Activated CD4-positive, alpha-beta T cell treated with anti-CD3 and anti-CD28 coated beads for 48 hours (primary cell): ENCODE results near the gene SEC31A.

Experiments
- DNase-seq: peaks from one replicate; pipeline ENCODE4 v3.0.0-alpha.2; 2020

The SEC31A gene

GRCh38 chr4:82789025-82789776 is 101.8 kb downstream of the SEC31A start:
- no peak for DNase-seq

GRCh38 chr4:82787342-82787741 is 103.6 kb downstream of the SEC31A start:
- DNase-seq, result no peak

DNA sequence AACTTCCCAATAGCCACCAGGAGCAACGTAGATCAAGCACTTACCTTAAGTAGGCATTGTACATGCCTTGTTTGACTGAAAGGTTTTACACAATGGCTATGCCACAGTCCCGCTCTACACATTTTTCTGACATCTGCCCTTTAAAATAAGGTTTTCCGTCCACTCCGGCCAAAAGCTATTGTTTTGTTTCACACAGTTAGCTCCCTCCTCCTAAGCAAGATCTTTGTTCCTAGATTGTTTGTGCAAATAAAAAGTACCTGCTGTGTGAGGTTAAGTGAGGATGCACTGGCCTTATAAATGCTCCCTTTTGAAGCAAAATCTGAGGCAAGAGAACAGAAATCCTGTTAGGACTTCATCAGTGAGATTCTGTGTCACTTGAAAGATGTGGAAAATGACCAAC is 104.1 kb downstream of the SEC31A start:
- DNase-seq, result no peak

DNA sequence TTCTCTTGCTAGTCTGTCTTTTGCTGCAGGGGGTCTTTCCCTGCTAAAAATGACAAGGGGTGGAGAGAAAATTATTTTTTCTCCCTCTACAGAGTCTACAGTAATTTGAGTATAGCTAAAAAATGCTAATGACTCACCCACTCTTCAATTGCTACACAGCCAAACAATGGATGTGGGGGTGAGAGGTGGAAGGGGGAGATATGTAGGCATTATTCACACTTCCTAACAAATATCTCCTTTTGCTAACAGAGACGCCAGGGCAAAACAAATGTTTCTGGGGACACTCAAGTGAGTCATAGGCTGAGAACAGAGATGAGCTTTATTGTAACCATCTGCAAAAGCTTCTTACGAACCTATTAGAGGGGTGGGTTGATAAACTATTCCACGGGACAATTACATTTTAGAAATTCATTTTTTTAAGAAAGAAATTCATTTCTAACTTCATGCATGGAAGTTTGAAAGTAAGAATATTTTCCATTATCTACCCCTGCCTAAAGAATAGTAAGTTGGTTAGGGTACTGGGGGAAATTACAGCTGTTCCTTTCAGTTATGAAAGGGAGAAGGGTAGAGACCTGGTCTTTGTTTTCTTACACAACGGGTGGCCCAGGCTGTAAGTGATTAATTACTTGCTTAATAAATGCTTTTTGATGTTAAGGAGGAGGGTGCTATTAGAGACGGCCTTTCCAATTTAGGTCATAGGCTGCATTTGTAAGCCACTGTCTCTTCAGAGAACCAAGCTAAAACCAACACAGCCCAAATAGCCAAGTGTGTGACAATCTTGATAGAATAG is 105.1 kb downstream of the SEC31A start:
- no peak for DNase-seq

GRCh38 chr4:82784681-82785610 is 106.0 kb downstream of the SEC31A start:
- no peak for DNase-seq

GRCh38 chr4:82782626-82783345 is 108.2 kb downstream of the SEC31A start:
- DNase-seq, result no peak

- DNase-seq, result no peak
These were observed 110.2 kb downstream of the SEC31A start for GRCh38 chr4:82780752-82781231.

DNA sequence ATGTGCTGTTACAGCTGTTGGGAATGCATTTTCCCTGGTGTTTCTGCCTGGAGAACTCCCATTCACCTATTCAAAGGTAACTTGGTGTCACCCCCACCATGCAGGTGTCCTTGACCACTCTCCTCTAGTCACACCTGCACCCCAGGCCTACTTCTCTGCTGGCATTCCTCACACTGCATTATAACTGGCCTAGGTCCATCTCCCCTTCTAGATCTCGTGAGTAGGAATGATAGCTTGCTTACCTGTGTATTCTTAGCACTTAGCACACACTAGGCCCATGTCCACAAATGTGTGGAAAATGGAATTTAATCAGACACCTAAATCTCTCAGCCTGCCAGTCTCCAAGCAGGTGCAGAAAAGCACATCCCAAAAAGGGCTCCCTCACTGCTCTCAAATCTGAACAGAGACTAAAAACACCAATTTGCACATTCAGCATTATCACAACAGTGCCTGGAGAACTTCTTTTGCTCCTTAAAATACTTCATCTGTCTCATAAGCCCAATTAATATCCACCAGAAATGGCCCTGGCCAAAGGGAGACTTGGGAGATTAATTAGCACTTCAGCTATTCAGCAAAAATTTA is 110.7 kb downstream of the SEC31A start:
- DNase-seq, result no peak

- DNase-seq, result no peak
These were observed 111.9 kb downstream of the SEC31A start for GRCh38 chr4:82779032-82779431.

DNA sequence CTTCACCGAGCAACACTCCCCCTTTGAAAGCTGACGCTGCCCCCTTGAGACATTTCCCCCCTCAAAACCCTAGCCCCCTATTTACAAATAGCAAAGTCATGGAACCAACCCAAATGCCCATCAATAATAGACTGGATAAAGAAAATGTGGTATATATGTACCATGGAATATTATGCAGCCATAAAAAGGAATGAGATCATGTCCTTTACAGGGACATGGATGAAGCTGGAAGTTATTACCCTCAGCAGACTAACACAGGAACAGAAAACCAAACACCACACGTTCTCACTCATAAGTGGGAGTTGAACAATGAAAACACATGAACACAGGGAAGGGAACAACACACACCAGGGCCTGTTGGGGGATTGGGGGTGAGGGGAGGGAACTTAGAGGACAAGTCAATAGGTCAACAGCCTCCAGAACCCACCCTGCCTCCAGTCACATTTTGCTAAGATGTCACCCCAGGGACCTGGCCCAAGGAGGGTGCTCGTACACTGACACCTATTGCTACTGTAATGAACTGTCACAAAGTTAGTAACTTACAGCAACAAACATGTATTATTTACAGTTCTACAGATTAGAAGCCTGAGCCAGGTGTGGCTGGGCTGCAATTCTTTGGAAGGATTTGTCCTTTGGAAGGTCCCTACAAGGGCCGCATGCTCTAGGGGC is 113.0 kb downstream of the SEC31A start:
- DNase-seq, result no peak

- no peak for DNase-seq
These were observed 113.9 kb downstream of the SEC31A start for GRCh38 chr4:82776925-82777542.

DNA sequence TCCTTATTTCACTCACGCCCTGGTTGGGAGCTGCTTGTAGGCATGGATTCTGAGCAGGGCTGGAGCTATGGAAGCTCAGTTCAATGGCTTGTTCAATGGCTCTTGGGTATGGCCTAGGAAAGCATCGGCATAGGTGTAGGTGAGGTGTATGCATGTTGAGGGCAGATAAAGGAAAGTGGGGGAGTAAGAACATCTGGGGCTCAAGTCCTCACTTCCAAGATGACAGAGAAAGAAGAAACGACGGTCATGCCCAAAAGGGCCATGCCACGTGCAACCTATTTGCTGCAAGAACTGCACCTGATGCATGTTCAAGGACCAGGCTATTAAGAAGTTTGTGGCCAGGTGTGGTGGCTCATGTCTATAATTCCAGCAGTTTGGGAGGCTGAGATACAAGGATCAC is 115.7 kb downstream of the SEC31A start:
- DNase-seq, result no peak

DNA sequence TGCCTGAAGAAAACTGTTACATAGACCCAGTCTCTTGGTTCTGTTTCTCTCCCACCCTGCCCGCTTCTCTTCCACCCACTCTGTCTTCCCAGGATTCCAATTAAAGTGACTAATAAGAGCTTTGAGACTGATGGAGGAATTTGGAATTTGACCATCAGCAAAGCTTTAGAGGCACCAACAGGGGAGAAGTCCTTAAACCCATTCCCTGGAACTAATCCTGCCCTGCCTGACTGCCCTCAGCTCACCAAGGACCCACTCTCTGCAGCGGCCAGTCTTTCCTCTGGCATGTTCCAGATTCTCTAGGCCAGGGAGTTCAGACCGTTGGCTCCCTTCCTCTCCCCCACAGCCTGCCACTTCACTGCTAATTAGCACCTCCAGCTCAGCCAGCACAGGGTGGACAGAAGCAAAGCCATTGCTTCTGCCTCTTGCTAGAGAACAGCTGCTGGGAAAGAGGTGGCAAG is 116.2 kb downstream of the SEC31A start:
- DNase-seq, result no peak

GRCh38 chr4:82773057-82773456 is 117.9 kb downstream of the SEC31A start:
- DNase-seq, result no peak

GRCh38 chr4:82770607-82771006 is 120.3 kb downstream of the SEC31A start:
- DNase-seq, result no peak
